HepG2 (cell line): ENCODE data around the gene PRR30. TPM values are rescaled to one million over a fixed set of nuclear protein-coding genes. Genes with fewer than 3 reads are reported as not detected.

ENCODE experiments used
- EZH2 ChIP-seq: conservative IDR thresholded peaks from 2 replicates; pipeline ENCODE4 v1.6.1; 2012; ENCODE audit warnings: mild to moderate bottlenecking, low read depth, low read length, moderate library complexity
- FOXM1 ChIP-seq: sonication (generic); formaldehyde crosslinking; IDR thresholded peaks from 2 replicates; pipeline ENCODE4 v1.5.0; 2020; ENCODE audit warnings: missing genetic modification reagents
- HNRNPH1 ChIP-seq: fragments of 200-400 bp; formaldehyde crosslinking; optimal IDR thresholded peaks from 2 replicates; pipeline ENCODE3; 2017; ENCODE audit warnings: mild to moderate bottlenecking, low read depth, low read length
- IRX3 ChIP-seq: sonication (generic); formaldehyde crosslinking; IDR thresholded peaks from 2 replicates; pipeline ENCODE4 v1.8.1; 2023; ENCODE audit warnings: mild to moderate bottlenecking, low read depth, missing genetic modification reagents, borderline replicate concordance
- KDM6A ChIP-seq: IDR thresholded peaks from 2 replicates; pipeline ENCODE4 v1.6.1; 2016; ENCODE audit warnings: low read depth
- MEIS1 ChIP-seq: sonication (generic); formaldehyde crosslinking; IDR thresholded peaks from 2 replicates; pipeline ENCODE4 v1.9.0; 2021; ENCODE audit warnings: mild to moderate bottlenecking, missing genetic modification reagents, moderate library complexity, borderline replicate concordance
- SALL1 ChIP-seq: sonication (generic); formaldehyde crosslinking; IDR thresholded peaks from 2 replicates; pipeline ENCODE4 v1.8.0; 2022; ENCODE audit warnings: mild to moderate bottlenecking, missing genetic modification reagents
- ZFP36L1 ChIP-seq: sonication (generic); formaldehyde crosslinking; IDR thresholded peaks from 2 replicates; pipeline ENCODE4 v1.8.0; 2022; ENCODE audit warnings: mild to moderate bottlenecking, missing genetic modification reagents, moderate library complexity
- ZFP37 ChIP-seq: sonication (generic); formaldehyde crosslinking; IDR thresholded peaks from 2 replicates; pipeline ENCODE4 v1.4.0; 2020; ENCODE audit warnings: missing genetic modification reagents, borderline replicate concordance
- ZNF564 ChIP-seq: sonication (generic); formaldehyde crosslinking; IDR thresholded peaks from 2 replicates; pipeline ENCODE4 v1.8.1; 2023; ENCODE audit warnings: mild to moderate bottlenecking, missing genetic modification reagents
- ZNF660 ChIP-seq: sonication (generic); formaldehyde crosslinking; IDR thresholded peaks from 2 replicates; pipeline ENCODE4 v1.5.1; 2020; ENCODE audit warnings: mild to moderate bottlenecking, low read depth, missing genetic modification reagents, borderline replicate concordance
- ZNF737 ChIP-seq: sonication (generic); formaldehyde crosslinking; IDR thresholded peaks from 2 replicates; pipeline ENCODE4 v1.5.0; 2020; ENCODE audit warnings: missing genetic modification reagents, mild to moderate bottlenecking, borderline replicate concordance
- polyA plus RNA-seq, 8 experiments: library from polyadenylated mRNA; depleted of rRNA in 3 of 8; stranded (reverse) in 7 of 8; unstranded in 1 of 8; fragments of >200 nt; fragmentation: Illumina TruSeq in 4 of 8; extraction: Trizol in 4 of 8; gene quantifications; 2 replicates each; pipeline versions ENCODE4 v1.2.1 to v1.2.3, GENCODE V29; 2011 to 2016; ENCODE audit warnings: low read depth in 4 of 8, missing spikeins in 1 of 8, mixed read lengths in 1 of 8; ENCODE audit not compliant: insufficient read depth in 1 of 8
- total RNA-seq, 5 experiments: library from RNA; depleted of rRNA; stranded (reverse); fragments of >200 nt; fragmentation: Illumina TruSeq; extraction: Trizol; gene quantifications; 2 replicates each; pipeline ENCODE4 v1.2.3, GENCODE V29; 2016; ENCODE audit warnings: low read depth in 1 of 5
- TF ChIP-seq, protein P1 (sequence below): sonication (generic); formaldehyde crosslinking; IDR thresholded peaks from 2 replicates; pipeline ENCODE4 v1.4.0; 2020; ENCODE audit warnings: missing genetic modification reagents
- TF ChIP-seq, protein P2 (sequence below): sonication (generic); formaldehyde crosslinking; IDR thresholded peaks from 2 replicates; pipeline ENCODE4; 2020; ENCODE audit warnings: missing genetic modification reagents, mild to moderate bottlenecking, borderline replicate concordance
- TF ChIP-seq, protein P3 (sequence below): sonication (generic); formaldehyde crosslinking; IDR thresholded peaks from 2 replicates; pipeline ENCODE4 v1.5.1; 2020; ENCODE audit warnings: missing genetic modification reagents, mild to moderate bottlenecking, borderline replicate concordance
- TF ChIP-seq, protein P4 (sequence below): sonication (generic); formaldehyde crosslinking; conservative IDR thresholded peaks from 2 replicates; pipeline ENCODE4 v1.4.0; 2020; ENCODE audit warnings: mild to moderate bottlenecking, missing genetic modification reagents, moderate library complexity

PRR30 gene
- total and polyA plus RNA-seq, 2 of the 13 experiments (the other 11 are each of a cell fraction or from before 2014, with no cell fraction given) = not detected

DNA sequence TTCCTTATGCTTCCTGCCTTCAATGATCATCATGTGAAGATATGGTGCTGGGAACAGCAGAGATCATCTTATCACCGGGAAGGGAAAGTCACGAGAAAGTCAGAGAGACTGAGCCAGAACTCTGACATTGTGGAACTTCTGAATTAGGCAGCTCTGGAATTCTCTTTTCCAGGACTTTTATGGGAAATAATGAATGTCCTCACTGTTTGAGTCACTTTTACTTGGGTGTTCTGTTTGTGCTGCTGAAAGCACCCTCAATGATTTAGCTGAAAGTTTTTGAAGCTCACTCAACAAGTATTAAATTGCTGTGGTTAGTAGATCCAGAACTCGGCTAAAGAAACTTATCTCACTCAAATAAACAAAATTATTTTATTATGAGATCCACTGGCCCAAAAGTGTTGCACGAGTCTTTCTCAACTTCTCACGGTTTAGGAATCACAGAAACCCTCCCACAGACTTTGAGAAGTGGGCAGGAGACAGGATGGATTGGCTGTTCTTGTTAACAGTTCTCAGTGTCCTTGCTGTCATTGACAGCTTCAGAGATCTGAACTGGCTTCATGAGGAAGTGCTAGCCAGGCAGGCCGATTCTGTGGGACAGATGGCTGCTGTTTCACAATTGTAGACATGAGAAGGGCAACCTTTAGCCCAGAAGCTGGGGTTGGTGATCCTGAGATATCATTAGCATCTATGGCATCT is 46.3 kb upstream of the PRR30 start (continued):
- TF ChIP-seq, protein P1, sequence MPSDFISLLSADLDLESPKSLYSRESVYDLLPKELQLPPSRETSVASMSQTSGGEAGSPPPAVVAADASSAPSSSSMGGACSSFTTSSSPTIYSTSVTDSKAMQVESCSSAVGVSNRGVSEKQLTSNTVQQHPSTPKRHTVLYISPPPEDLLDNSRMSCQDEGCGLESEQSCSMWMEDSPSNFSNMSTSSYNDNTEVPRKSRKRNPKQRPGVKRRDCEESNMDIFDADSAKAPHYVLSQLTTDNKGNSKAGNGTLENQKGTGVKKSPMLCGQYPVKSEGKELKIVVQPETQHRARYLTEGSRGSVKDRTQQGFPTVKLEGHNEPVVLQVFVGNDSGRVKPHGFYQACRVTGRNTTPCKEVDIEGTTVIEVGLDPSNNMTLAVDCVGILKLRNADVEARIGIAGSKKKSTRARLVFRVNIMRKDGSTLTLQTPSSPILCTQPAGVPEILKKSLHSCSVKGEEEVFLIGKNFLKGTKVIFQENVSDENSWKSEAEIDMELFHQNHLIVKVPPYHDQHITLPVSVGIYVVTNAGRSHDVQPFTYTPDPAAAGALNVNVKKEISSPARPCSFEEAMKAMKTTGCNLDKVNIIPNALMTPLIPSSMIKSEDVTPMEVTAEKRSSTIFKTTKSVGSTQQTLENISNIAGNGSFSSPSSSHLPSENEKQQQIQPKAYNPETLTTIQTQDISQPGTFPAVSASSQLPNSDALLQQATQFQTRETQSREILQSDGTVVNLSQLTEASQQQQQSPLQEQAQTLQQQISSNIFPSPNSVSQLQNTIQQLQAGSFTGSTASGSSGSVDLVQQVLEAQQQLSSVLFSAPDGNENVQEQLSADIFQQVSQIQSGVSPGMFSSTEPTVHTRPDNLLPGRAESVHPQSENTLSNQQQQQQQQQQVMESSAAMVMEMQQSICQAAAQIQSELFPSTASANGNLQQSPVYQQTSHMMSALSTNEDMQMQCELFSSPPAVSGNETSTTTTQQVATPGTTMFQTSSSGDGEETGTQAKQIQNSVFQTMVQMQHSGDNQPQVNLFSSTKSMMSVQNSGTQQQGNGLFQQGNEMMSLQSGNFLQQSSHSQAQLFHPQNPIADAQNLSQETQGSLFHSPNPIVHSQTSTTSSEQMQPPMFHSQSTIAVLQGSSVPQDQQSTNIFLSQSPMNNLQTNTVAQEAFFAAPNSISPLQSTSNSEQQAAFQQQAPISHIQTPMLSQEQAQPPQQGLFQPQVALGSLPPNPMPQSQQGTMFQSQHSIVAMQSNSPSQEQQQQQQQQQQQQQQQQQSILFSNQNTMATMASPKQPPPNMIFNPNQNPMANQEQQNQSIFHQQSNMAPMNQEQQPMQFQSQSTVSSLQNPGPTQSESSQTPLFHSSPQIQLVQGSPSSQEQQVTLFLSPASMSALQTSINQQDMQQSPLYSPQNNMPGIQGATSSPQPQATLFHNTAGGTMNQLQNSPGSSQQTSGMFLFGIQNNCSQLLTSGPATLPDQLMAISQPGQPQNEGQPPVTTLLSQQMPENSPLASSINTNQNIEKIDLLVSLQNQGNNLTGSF (CRISPR knock-in tag) = no peak
- TF ChIP-seq, protein P2, sequence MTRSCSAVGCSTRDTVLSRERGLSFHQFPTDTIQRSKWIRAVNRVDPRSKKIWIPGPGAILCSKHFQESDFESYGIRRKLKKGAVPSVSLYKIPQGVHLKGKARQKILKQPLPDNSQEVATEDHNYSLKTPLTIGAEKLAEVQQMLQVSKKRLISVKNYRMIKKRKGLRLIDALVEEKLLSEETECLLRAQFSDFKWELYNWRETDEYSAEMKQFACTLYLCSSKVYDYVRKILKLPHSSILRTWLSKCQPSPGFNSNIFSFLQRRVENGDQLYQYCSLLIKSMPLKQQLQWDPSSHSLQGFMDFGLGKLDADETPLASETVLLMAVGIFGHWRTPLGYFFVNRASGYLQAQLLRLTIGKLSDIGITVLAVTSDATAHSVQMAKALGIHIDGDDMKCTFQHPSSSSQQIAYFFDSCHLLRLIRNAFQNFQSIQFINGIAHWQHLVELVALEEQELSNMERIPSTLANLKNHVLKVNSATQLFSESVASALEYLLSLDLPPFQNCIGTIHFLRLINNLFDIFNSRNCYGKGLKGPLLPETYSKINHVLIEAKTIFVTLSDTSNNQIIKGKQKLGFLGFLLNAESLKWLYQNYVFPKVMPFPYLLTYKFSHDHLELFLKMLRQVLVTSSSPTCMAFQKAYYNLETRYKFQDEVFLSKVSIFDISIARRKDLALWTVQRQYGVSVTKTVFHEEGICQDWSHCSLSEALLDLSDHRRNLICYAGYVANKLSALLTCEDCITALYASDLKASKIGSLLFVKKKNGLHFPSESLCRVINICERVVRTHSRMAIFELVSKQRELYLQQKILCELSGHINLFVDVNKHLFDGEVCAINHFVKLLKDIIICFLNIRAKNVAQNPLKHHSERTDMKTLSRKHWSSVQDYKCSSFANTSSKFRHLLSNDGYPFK (CRISPR knock-in tag) = no peak
- TF ChIP-seq ZFP36L1 (0 out of 2 replicates have a peak, but pooled peaks have one; percentile 42), ZFP37 (CRISPR knock-in tag) (0 out of 2 replicates have a peak, but pooled peaks have one; percentile 29), IRX3 (no peak), KDM6A (CRISPR knock-in tag) (no peak), MEIS1 (CRISPR knock-in tag) (peak; percentile 27; the same call in 1 of the 2 replicates), HNRNPH1 (no peak), EZH2 (no peak), ZNF737 (CRISPR knock-in tag) (no peak), SALL1 (peak; percentile 82), ZNF564 (no peak), ZNF660 (CRISPR knock-in tag) (no peak), FOXM1 (CRISPR knock-in tag) (no peak)
- TF ChIP-seq, protein P3, sequence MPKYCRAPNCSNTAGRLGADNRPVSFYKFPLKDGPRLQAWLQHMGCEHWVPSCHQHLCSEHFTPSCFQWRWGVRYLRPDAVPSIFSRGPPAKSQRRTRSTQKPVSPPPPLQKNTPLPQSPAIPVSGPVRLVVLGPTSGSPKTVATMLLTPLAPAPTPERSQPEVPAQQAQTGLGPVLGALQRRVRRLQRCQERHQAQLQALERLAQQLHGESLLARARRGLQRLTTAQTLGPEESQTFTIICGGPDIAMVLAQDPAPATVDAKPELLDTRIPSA = no peak
- TF ChIP-seq, protein P4, sequence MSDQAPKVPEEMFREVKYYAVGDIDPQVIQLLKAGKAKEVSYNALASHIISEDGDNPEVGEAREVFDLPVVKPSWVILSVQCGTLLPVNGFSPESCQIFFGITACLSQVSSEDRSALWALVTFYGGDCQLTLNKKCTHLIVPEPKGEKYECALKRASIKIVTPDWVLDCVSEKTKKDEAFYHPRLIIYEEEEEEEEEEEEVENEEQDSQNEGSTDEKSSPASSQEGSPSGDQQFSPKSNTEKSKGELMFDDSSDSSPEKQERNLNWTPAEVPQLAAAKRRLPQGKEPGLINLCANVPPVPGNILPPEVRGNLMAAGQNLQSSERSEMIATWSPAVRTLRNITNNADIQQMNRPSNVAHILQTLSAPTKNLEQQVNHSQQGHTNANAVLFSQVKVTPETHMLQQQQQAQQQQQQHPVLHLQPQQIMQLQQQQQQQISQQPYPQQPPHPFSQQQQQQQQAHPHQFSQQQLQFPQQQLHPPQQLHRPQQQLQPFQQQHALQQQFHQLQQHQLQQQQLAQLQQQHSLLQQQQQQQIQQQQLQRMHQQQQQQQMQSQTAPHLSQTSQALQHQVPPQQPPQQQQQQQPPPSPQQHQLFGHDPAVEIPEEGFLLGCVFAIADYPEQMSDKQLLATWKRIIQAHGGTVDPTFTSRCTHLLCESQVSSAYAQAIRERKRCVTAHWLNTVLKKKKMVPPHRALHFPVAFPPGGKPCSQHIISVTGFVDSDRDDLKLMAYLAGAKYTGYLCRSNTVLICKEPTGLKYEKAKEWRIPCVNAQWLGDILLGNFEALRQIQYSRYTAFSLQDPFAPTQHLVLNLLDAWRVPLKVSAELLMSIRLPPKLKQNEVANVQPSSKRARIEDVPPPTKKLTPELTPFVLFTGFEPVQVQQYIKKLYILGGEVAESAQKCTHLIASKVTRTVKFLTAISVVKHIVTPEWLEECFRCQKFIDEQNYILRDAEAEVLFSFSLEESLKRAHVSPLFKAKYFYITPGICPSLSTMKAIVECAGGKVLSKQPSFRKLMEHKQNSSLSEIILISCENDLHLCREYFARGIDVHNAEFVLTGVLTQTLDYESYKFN (CRISPR knock-in tag) = peak; percentile 42; the same call in 1 of the 2 replicates
